ENCODE results near the gene AGPAT4.

AGPAT4 gene

DNA sequence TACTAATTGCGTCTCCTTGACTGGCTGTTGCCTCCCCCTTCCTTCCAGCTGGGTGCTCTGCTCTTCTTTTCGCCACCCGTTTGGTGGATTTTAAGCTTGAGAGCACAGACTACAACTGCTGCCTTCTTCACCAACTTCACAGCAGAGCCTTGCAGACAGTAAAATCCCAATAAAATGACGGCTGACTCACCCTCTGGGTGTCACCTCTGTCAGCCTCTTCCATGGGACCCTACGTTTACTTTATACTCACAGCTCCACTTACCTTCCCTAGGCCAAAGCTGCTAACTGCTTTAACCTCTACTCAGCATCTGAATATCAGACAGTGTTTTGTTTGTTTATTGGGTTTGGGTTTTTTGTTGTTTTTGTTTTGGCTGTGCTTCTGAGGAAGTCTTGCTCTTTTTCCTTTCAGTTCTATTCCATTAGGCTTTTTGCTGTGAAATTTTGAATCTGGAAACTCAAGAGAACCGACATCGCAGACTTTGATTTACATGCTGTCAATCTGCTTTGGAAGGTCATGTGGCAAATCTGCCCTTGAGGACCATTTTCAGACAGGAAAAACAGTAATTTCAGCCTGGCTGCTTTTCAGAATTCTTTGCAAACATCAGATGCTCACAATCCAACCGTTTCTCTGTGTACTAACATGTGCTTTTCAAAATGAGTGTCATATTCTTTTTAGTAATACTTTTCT lies 2.4 kb downstream of the AGPAT4 start:
- Histone ChIP-seq H4K8ac (ENCODE audit: low read depth, low read length) (no peak overlapping the region), H3K9me3 (replicated peaks in 1 of 2; ENCODE audit: control insufficient read depth in 2 of 2, insufficient read depth in 1 of 2, low read depth in 1 of 2, low read length in 2 of 2) (peaks cover 0 to 9% of the 10 kb centered on the region in 2 donors), H3K23ac (ENCODE audit: low read depth, low read length, poor library complexity) (no peak overlapping the region), H2BK5ac (ENCODE audit: low read length) (no peak overlapping the region), H4K91ac (ENCODE audit: low read depth, low read length, poor library complexity) (no peak overlapping the region), H3K4me1 (ENCODE audit: control insufficient read depth in 2 of 2, insufficient read depth in 1 of 2, low read depth in 1 of 2, low read length in 2 of 2) (peaks cover 13 to 15% of the 10 kb centered on the region in 2 donors), H3K9ac (ENCODE audit: low read depth, low read length, poor library complexity) (no peak overlapping the region), H3K36me3 (replicated peaks in 1 of 2; ENCODE audit: control insufficient read depth in 2 of 2, insufficient read depth in 2 of 2, low read length in 2 of 2) (peaks cover 3 to 38% of the 10 kb centered on the region in 2 donors), H3K79me1 (ENCODE audit: low read depth, low read length) (peaks cover 4% of the 10 kb centered on the region), H2AK5ac (ENCODE audit: low read depth, low read length) (no peak overlapping the region), H3K18ac (ENCODE audit: low read length) (no peak overlapping the region), H3K4me2 (ENCODE audit: insufficient read depth, low read length, poor library complexity, severe bottlenecking) (no peak overlapping the region), H2BK15ac (ENCODE audit: low read length) (no peak overlapping the region), H2BK12ac (ENCODE audit: low read length) (no peak overlapping the region), H2BK120ac (ENCODE audit: low read depth, low read length) (no peak overlapping the region), H3K14ac (ENCODE audit: low read length) (no peak overlapping the region), H3K4ac (ENCODE audit: low read length) (no peak overlapping the region), H3K27me3 (ENCODE audit: control insufficient read depth in 3 of 3, insufficient read depth in 3 of 3, low read depth in 1 of 3, low read length in 3 of 3) (no peaks in the 10 kb centered on the region), H2AFZ (ENCODE audit: low read length) (no peak overlapping the region), H3K4me3 (ENCODE audit: low read length in 2 of 2) (no peak overlapping the region), H3K27ac (replicated peaks; ENCODE audit: low read length) (no peak overlapping the region)
- WGBS, 2 donors (ENCODE audit: extremely low coverage in 2 of 2, insufficient read length in 2 of 2, insufficient replicate concordance in 1 of 2): no CpG with 5 or more reads among the region's 8 CpGs
- no peak for DNase-seq (ENCODE audit: low spot score)

GRCh38 chr6:161270116-161270515 lies 3.7 kb downstream of the AGPAT4 start:
- DNase-seq (ENCODE audit: low spot score): no peak

DNA sequence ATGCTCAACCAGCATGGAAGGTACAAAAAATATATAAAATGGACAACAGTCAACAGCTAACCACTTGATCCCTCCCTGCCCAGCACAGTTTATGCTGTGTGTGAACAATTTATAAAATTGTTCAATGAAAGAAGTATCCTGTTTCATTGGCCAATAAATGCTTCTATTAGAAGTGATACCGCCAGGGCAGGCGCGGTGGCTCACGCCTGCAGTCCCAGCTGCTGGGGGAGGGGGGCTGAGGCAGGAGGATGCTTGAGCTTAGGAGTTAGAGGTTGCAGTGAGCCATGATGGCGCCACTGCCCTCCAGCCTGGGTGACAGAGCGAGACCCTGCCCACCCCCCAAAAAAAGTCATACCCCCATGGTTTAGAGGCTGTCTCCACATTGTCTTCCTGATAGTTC lies 4.6 kb downstream of the AGPAT4 start:
- no peak overlapping the region for H2AK5ac ChIP-seq (ENCODE audit: low read depth, low read length)
- H3K4me3 ChIP-seq (ENCODE audit: low read length in 2 of 2): no peak overlapping the region
- no peak overlapping the region for H3K4me2 ChIP-seq (ENCODE audit: insufficient read depth, low read length, poor library complexity, severe bottlenecking)
- peaks cover 9 to 22% of the 10 kb centered on the region in 2 donors for H3K4me1 ChIP-seq (ENCODE audit: control insufficient read depth in 2 of 2, insufficient read depth in 1 of 2, low read depth in 1 of 2, low read length in 2 of 2)
- no peak overlapping the region for H4K8ac ChIP-seq (ENCODE audit: low read depth, low read length)
- H3K79me1 ChIP-seq (ENCODE audit: low read depth, low read length): peaks cover 8% of the 10 kb centered on the region
- H3K4ac ChIP-seq (ENCODE audit: low read length): no peak overlapping the region
- WGBS, 2 donors (ENCODE audit: extremely low coverage in 2 of 2, insufficient read length in 2 of 2, insufficient replicate concordance in 1 of 2): no CpG with 5 or more reads among the region's 6 CpGs
- no peak overlapping the region for H3K23ac ChIP-seq (ENCODE audit: low read depth, low read length, poor library complexity)
- no peak overlapping the region for H2BK5ac ChIP-seq (ENCODE audit: low read length)
- H3K27me3 ChIP-seq (ENCODE audit: control insufficient read depth in 3 of 3, insufficient read depth in 3 of 3, low read depth in 1 of 3, low read length in 3 of 3): no peaks in the 10 kb centered on the region
- no peak overlapping the region for H3K18ac ChIP-seq (ENCODE audit: low read length)
- no peak for DNase-seq (ENCODE audit: low spot score)
- H3K9ac ChIP-seq (ENCODE audit: low read depth, low read length, poor library complexity): no peak overlapping the region
- H2AFZ ChIP-seq (ENCODE audit: low read length): no peak overlapping the region
- no peak overlapping the region for H2BK12ac ChIP-seq (ENCODE audit: low read length)
- no peak overlapping the region for H3K27ac ChIP-seq (replicated peaks; ENCODE audit: low read length)
- no peak overlapping the region for H4K91ac ChIP-seq (ENCODE audit: low read depth, low read length, poor library complexity)
- peaks cover 0 to 9% of the 10 kb centered on the region in 2 donors for H3K9me3 ChIP-seq (replicated peaks in 1 of 2; ENCODE audit: control insufficient read depth in 2 of 2, insufficient read depth in 1 of 2, low read depth in 1 of 2, low read length in 2 of 2)
- H2BK15ac ChIP-seq (ENCODE audit: low read length): no peak overlapping the region
- no peak overlapping the region for H3K14ac ChIP-seq (ENCODE audit: low read length)
- H2BK120ac ChIP-seq (ENCODE audit: low read depth, low read length): no peak overlapping the region
- H3K36me3 ChIP-seq (replicated peaks in 1 of 2; ENCODE audit: control insufficient read depth in 2 of 2, insufficient read depth in 2 of 2, low read length in 2 of 2): peaks cover 8 to 57% of the 10 kb centered on the region in 2 donors

More at GRCh38 chr6:161270116-161270515, 3.7 kb downstream of the AGPAT4 start:
- peaks cover 6% of the 10 kb centered on the region for H3K79me1 ChIP-seq (ENCODE audit: low read depth, low read length)
- H3K14ac ChIP-seq (ENCODE audit: low read length): no peak overlapping the region
- H2BK15ac ChIP-seq (ENCODE audit: low read length): no peak overlapping the region
- no peak overlapping the region for H2BK5ac ChIP-seq (ENCODE audit: low read length)
- peaks cover 12 to 21% of the 10 kb centered on the region in 2 donors for H3K4me1 ChIP-seq (ENCODE audit: control insufficient read depth in 2 of 2, insufficient read depth in 1 of 2, low read depth in 1 of 2, low read length in 2 of 2)
- peaks cover 8 to 51% of the 10 kb centered on the region in 2 donors for H3K36me3 ChIP-seq (replicated peaks in 1 of 2; ENCODE audit: control insufficient read depth in 2 of 2, insufficient read depth in 2 of 2, low read length in 2 of 2)
- H4K91ac ChIP-seq (ENCODE audit: low read depth, low read length, poor library complexity): no peak overlapping the region
- no peak overlapping the region for H3K4me3 ChIP-seq (ENCODE audit: low read length in 2 of 2)
- no peak overlapping the region for H2BK12ac ChIP-seq (ENCODE audit: low read length)
- H3K18ac ChIP-seq (ENCODE audit: low read length): no peak overlapping the region
- H2AFZ ChIP-seq (ENCODE audit: low read length): no peak overlapping the region
- H3K4me2 ChIP-seq (ENCODE audit: insufficient read depth, low read length, poor library complexity, severe bottlenecking): no peak overlapping the region
- H3K9me3 ChIP-seq (replicated peaks in 1 of 2; ENCODE audit: control insufficient read depth in 2 of 2, insufficient read depth in 1 of 2, low read depth in 1 of 2, low read length in 2 of 2): peaks cover 0 to 9% of the 10 kb centered on the region in 2 donors
- H3K27ac ChIP-seq (replicated peaks; ENCODE audit: low read length): no peak overlapping the region
- no peaks in the 10 kb centered on the region for H3K27me3 ChIP-seq (ENCODE audit: control insufficient read depth in 3 of 3, insufficient read depth in 3 of 3, low read depth in 1 of 3, low read length in 3 of 3)
- no peak overlapping the region for H2BK120ac ChIP-seq (ENCODE audit: low read depth, low read length)
- WGBS, 2 donors (ENCODE audit: extremely low coverage in 2 of 2, insufficient read length in 2 of 2, insufficient replicate concordance in 1 of 2): no CpG with 5 or more reads among the region's 5 CpGs
- no peak overlapping the region for H3K9ac ChIP-seq (ENCODE audit: low read depth, low read length, poor library complexity)
- H3K23ac ChIP-seq (ENCODE audit: low read depth, low read length, poor library complexity): no peak overlapping the region
- H3K4ac ChIP-seq (ENCODE audit: low read length): no peak overlapping the region
- H4K8ac ChIP-seq (ENCODE audit: low read depth, low read length): no peak overlapping the region
- no peak overlapping the region for H2AK5ac ChIP-seq (ENCODE audit: low read depth, low read length)

DNA sequence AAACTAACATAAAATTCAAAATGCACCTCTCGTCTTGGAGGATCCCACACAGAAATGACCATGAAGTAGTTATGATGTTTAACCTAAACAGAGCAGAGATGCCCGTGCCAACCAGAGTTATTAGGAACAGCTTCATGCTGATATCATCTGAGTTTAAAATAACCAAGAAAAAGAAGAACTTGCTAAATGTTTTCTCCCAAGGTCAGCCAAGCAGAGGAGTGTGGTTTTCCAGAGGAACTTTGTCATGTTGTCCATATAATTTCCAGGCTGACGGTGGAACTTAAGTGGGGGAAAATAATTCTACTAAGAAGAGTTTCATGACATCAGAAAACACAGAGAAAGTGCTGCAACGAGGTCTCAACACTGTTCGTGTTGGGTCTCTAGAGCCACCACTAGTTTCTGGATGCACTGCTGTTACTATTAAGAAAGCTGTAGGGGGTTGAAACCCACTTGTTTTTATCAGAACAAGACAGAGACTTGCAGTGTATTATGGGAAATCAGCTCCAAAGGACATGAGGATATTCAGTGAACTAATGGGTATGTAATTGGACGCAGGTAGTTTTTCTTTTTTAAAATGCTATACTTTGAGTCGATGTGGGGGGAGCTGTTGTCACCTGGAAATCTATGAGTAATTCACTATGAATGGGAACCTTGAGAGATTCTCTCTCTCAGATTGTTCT lies 5.2 kb downstream of the AGPAT4 start:
- H3K27ac ChIP-seq (replicated peaks; ENCODE audit: low read length): no peak overlapping the region
- H3K18ac ChIP-seq (ENCODE audit: low read length): no peak overlapping the region
- DNase-seq (ENCODE audit: low spot score): no peak
- H4K8ac ChIP-seq (ENCODE audit: low read depth, low read length): no peak overlapping the region
- H2AFZ ChIP-seq (ENCODE audit: low read length): no peak overlapping the region
- H2BK5ac ChIP-seq (ENCODE audit: low read length): no peak overlapping the region
- no peak overlapping the region for H2AK5ac ChIP-seq (ENCODE audit: low read depth, low read length)
- no peak overlapping the region for H3K14ac ChIP-seq (ENCODE audit: low read length)
- no peak overlapping the region for H2BK120ac ChIP-seq (ENCODE audit: low read depth, low read length)
- peaks cover 10% of the 10 kb centered on the region for H3K79me1 ChIP-seq (ENCODE audit: low read depth, low read length)
- no peaks in the 10 kb centered on the region for H3K27me3 ChIP-seq (ENCODE audit: control insufficient read depth in 3 of 3, insufficient read depth in 3 of 3, low read depth in 1 of 3, low read length in 3 of 3)
- H3K4me2 ChIP-seq (ENCODE audit: insufficient read depth, low read length, poor library complexity, severe bottlenecking): no peak overlapping the region
- H3K4me3 ChIP-seq (ENCODE audit: low read length in 2 of 2): no peak overlapping the region
- no peak overlapping the region for H2BK12ac ChIP-seq (ENCODE audit: low read length)
- no CpG with 5 or more reads among the region's 7 CpGs for WGBS, 2 donors (ENCODE audit: extremely low coverage in 2 of 2, insufficient read length in 2 of 2, insufficient replicate concordance in 1 of 2)
- H4K91ac ChIP-seq (ENCODE audit: low read depth, low read length, poor library complexity): no peak overlapping the region
- peaks cover 0 to 9% of the 10 kb centered on the region in 2 donors for H3K9me3 ChIP-seq (replicated peaks in 1 of 2; ENCODE audit: control insufficient read depth in 2 of 2, insufficient read depth in 1 of 2, low read depth in 1 of 2, low read length in 2 of 2)
- peaks cover 11 to 63% of the 10 kb centered on the region in 2 donors for H3K36me3 ChIP-seq (replicated peaks in 1 of 2; ENCODE audit: control insufficient read depth in 2 of 2, insufficient read depth in 2 of 2, low read length in 2 of 2)
- H3K4ac ChIP-seq (ENCODE audit: low read length): no peak overlapping the region
- peaks cover 9 to 23% of the 10 kb centered on the region in 2 donors for H3K4me1 ChIP-seq (ENCODE audit: control insufficient read depth in 2 of 2, insufficient read depth in 1 of 2, low read depth in 1 of 2, low read length in 2 of 2)
- no peak overlapping the region for H3K9ac ChIP-seq (ENCODE audit: low read depth, low read length, poor library complexity)
- no peak overlapping the region for H3K23ac ChIP-seq (ENCODE audit: low read depth, low read length, poor library complexity)
- H2BK15ac ChIP-seq (ENCODE audit: low read length): no peak overlapping the region

Measured in neuronal stem cell (in vitro differentiated cells).